Measurements from ENCODE around the gene OLIG2. TPM values are rescaled to one million over a fixed set of nuclear protein-coding genes. Genes with fewer than 3 reads are reported as not detected.

Gene OLIG2
- total RNA-seq, 4 donors from 2014 or later = not detected

DNA sequence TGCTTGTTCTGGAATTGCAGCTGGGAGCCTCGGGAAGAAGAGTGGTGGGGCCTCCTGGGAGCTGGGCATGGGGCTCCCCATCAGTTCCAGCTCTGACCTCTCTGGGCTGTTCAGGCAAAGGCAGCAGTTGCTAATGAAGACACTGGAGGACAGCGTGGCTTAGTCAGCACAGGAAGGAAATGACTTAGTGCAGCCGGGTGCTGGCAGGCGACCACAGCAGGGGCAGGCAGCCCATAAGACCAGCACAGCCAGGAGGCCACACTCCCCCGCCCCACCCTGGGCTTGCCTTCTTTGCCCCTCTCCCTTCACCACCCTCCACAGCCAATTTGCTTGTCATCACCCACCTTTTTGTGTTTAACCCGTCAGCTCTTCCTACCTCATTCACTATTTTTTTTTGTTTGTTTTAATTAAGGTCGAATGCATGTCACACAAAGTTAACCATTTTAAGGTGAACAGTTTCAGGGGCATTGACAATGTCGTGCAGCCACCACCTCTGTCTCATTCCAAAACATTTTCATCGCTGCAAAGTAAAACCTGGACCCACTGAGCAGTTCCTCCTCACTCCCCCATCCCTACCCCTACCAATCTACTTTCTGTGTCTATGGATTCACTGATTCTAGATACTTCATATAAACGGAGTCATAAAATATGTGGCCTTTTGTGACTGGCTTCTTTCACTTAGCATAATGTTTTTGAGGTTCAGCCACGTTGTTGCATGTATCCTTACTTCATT, 10.9 kb downstream of the OLIG2 start:
- Histone ChIP-seq H3K9me3 (no peaks in the 10 kb centered on the region), H3K27me3 (peaks cover 0 to 90% (median 6%) of the 10 kb centered on the region in 4 donors), H3K36me3 (no peaks in the 10 kb centered on the region), H3K4me3 (no peak overlapping the region), H3K27ac (no peak overlapping the region), H3K4me1 (peaks cover 0 to 14% (median 0%) of the 10 kb centered on the region in 3 donors)
- WGBS, 2 donors = 22 to 24% methylated on average over 9 to 10 of the region's 11 CpGs
- intact Hi-C loops (cut with DNase I) = no loop called here
- TF ChIP-seq POLR2A (IDR thresholded peaks at IDR 0.05) (no peak), CTCF (IDR thresholded peaks at IDR 0.05) (no peak)
- no peak for DNase-seq

DNA sequence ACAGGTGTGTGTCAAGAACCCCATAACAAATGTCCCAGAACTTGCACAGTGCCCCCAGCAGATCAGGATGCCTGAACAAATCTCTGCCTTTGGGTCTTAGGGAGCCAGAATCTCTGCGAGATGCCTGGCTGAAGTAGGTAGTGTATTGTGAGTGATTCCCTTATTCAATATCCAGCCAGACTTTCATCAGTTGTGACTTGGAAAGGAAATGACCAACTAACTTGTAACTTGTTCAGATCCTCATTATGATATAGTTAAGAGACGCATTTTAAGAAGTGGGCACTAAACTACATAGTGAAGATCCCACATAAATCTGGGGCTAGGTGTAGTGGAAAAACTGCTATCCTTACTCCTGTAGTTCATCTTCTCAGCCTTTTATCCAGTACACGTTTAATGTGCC, 11.8 kb downstream of the OLIG2 start:
- intact Hi-C loops (cut with DNase I) = no loop called here
- no peak for DNase-seq
- H3K36me3 ChIP-seq = no peaks in the 10 kb centered on the region
- peaks cover 0 to 90% (median 5%) of the 10 kb centered on the region in 4 donors for H3K27me3 ChIP-seq
- H3K4me1 ChIP-seq = peaks cover 0 to 14% (median 0%) of the 10 kb centered on the region in 3 donors
- 79 to 93% methylated on average over 3 of the region's 3 CpGs for WGBS, 2 donors
- H3K4me3 ChIP-seq = no peak overlapping the region
- no peaks in the 10 kb centered on the region for H3K9me3 ChIP-seq
- TF ChIP-seq CTCF (IDR thresholded peaks at IDR 0.05) = no peak
- TF ChIP-seq POLR2A (IDR thresholded peaks at IDR 0.05) = no peak
- no peak overlapping the region for H3K27ac ChIP-seq

DNA sequence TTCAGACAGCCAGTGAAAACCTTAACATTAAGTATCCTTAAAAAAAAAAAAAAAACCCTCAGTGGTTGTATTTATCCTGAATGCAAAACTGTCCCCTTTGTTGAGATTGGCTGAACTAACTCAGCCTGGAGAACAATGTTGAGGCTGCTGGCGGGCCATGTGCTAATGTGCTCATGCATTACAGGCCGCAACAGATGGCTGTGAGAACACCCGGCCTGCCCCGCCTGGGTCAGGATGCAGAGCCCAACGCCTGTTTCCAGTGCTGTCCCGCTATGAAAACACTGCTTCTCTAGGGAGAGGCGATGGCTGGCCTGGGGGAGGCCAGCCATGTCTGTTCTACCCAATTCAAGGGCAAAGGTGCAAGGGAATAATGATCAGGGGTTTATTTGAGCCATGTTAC, 13.8 kb downstream of the OLIG2 start:
- intact Hi-C loops (cut with DNase I) = no loop called here
- no peaks in the 10 kb centered on the region for H3K36me3 ChIP-seq
- peaks cover 0 to 4% (median 0%) of the 10 kb centered on the region in 3 donors for H3K4me1 ChIP-seq
- TF ChIP-seq POLR2A (IDR thresholded peaks at IDR 0.05) = no peak
- no peak for TF ChIP-seq CTCF (IDR thresholded peaks at IDR 0.05)
- H3K27ac ChIP-seq = no peak overlapping the region
- peaks cover 0 to 90% (median 0%) of the 10 kb centered on the region in 4 donors for H3K27me3 ChIP-seq
- WGBS, 2 donors = 72 to 73% methylated on average over 4 to 6 of the region's 7 CpGs
- H3K9me3 ChIP-seq = no peaks in the 10 kb centered on the region
- DNase-seq = no peak
- no peak overlapping the region for H3K4me3 ChIP-seq

- WGBS, 2 donors = 83 to 92% methylated on average over 3 of the region's 3 CpGs
- TF ChIP-seq POLR2A (IDR thresholded peaks at IDR 0.05) = no peak
- TF ChIP-seq CTCF (IDR thresholded peaks at IDR 0.05) = no peak
- Histone ChIP-seq H3K4me3 (no peak overlapping the region), H3K27ac (no peak overlapping the region), H3K36me3 (no peaks in the 10 kb centered on the region), H3K4me1 (peaks cover 0 to 4% (median 0%) of the 10 kb centered on the region in 3 donors), H3K27me3 (peaks cover 0 to 90% (median 0%) of the 10 kb centered on the region in 4 donors), H3K9me3 (no peaks in the 10 kb centered on the region)
- DNase-seq = no peak
- intact Hi-C loops (cut with DNase I) = no loop called here
Measured at GRCh38 chr21:33040215-33040614, 14.5 kb downstream of the OLIG2 start.

GRCh38 chr21:33041981-33042380, 16.2 kb downstream of the OLIG2 start:
- Histone ChIP-seq H3K27me3 (peaks cover 0 to 91% (median 0%) of the 10 kb centered on the region in 4 donors), H3K4me3 (no peak overlapping the region), H3K4me1 (no peaks in the 10 kb centered on the region), H3K27ac (no peak overlapping the region), H3K36me3 (no peaks in the 10 kb centered on the region), H3K9me3 (no peaks in the 10 kb centered on the region)
- TF ChIP-seq POLR2A (IDR thresholded peaks at IDR 0.05) (no peak), CTCF (IDR thresholded peaks at IDR 0.05) (no peak)
- intact Hi-C loops (cut with DNase I) = no loop called here
- WGBS, 2 donors = 39 to 56% methylated on average over 1 to 2 of the region's 2 CpGs
- no peak for DNase-seq
